Measurements from ENCODE around the gene KCNT1.

KCNT1 gene

GRCh38 chr9:135728436-135729110 lies 26.6 kb downstream of the KCNT1 start:
- DNase-seq = no peak

GRCh38 chr9:135729480-135729879 lies 27.5 kb downstream of the KCNT1 start:
- DNase-seq = no peak

GRCh38 chr9:135731454-135731853 lies 29.5 kb downstream of the KCNT1 start:
- no peak for DNase-seq

GRCh38 chr9:135732569-135733257 lies 30.7 kb downstream of the KCNT1 start:
- no peak for DNase-seq

- DNase-seq = no peak
These were observed 32.7 kb downstream of the KCNT1 start for GRCh38 chr9:135734616-135735144.

- DNase-seq = no peak
These were observed 34.4 kb downstream of the KCNT1 start for GRCh38 chr9:135736272-135736978.

GRCh38 chr9:135736979-135737839 lies 35.2 kb downstream of the KCNT1 start:
- DNase-seq = no peak

- DNase-seq = no peak
These were observed 36.0 kb downstream of the KCNT1 start for GRCh38 chr9:135737840-135738521.

GRCh38 chr9:135739271-135740220 lies 37.6 kb downstream of the KCNT1 start:
- no peak for DNase-seq

- DNase-seq = no peak
These were observed 39.6 kb downstream of the KCNT1 start for GRCh38 chr9:135741276-135742219.

- no peak for DNase-seq
These were observed 41.0 kb downstream of the KCNT1 start for GRCh38 chr9:135743021-135743420.

GRCh38 chr9:135743546-135744332 lies 41.8 kb downstream of the KCNT1 start:
- no peak for DNase-seq

- no peak for DNase-seq
These were observed 42.5 kb downstream of the KCNT1 start for GRCh38 chr9:135744333-135745070.

GRCh38 chr9:135745189-135745588 lies 43.2 kb downstream of the KCNT1 start:
- DNase-seq = no peak

GRCh38 chr9:135745686-135746324 lies 43.8 kb downstream of the KCNT1 start:
- no peak for DNase-seq

- DNase-seq = no peak
These were observed 44.6 kb downstream of the KCNT1 start for GRCh38 chr9:135746565-135746964.

GRCh38 chr9:135747311-135747710 lies 45.3 kb downstream of the KCNT1 start:
- DNase-seq = no peak

GRCh38 chr9:135748676-135749075 lies 46.7 kb downstream of the KCNT1 start:
- DNase-seq = no peak
